GM12878 (cell line): Measurements from ENCODE around the gene IFT172. TPM values are rescaled to one million over a fixed set of nuclear protein-coding genes. Genes with fewer than 3 reads are reported as not detected.

ENCODE experiments used
- ATAC-seq: fragments of 200-7000 bp; cut with Tn5 transposase; 3 replicates; pipeline ENCODE4 v1.9.1; 2020; ENCODE audit warnings: mild to moderate bottlenecking, moderate library complexity
- BruUV-seq: library from RNA; stranded (reverse); fragments of 400-500 nt; replicated peaks from 2 replicates; lab custom pipeline; 2021; lab: Mats Ljungman, UMichigan
- CTCF ChIA-PET: fragments of 300-600 bp; sonication (Branson Sonifier 250); formaldehyde crosslinking; extraction: SDS; loops from one replicate; lab custom pipeline; 2021; ENCODE audit warnings: inconsistent platforms; lab: Yijun Ruan, JAX
- POLR2A ChIA-PET: fragments of 350-600 bp; formaldehyde crosslinking; extraction: SDS; loops from one replicate; lab custom pipeline; 2021; ENCODE audit warnings: inconsistent platforms; lab: Charles Lee
- RAD21 ChIA-PET: fragments of 300-600 bp; sonication (Branson Sonifier 250); formaldehyde crosslinking; loops from one replicate; lab custom pipeline; 2023; ENCODE audit warnings: antibody characterized with exemption; ENCODE audit not compliant: unreplicated experiment; lab: Charles Lee
- SMC1A ChIA-PET: fragments of 300-600 bp; sonication (Branson Sonifier 250); formaldehyde crosslinking; loops from one replicate; lab custom pipeline; 2023; ENCODE audit not compliant: unreplicated experiment, uncharacterized antibody; lab: Charles Lee
- DNase-seq: peaks from one replicate; pipeline ENCODE4 v3.0.0-alpha.2; 2011; ENCODE audit warnings: low read depth, low spot score
- FAIRE-seq: peaks from 3 replicates; lab custom pipeline; 2011; peaks lifted over from hg19 to GRCh38; lab: Jason Lieb, UNC
- H2AFZ ChIP-seq: 2 replicates; pipeline ENCODE4 v1.6.0; 2011; ENCODE audit warnings: low read depth, low read length, control low read depth; ENCODE audit not compliant: control insufficient read depth
- H3K27ac ChIP-seq: 2 replicates; pipeline ENCODE4 v1.5.1; 2011; ENCODE audit warnings: control low read depth; ENCODE audit not compliant: control insufficient read depth, insufficient read depth
- H3K27me3 ChIP-seq, 2 experiments: replicated peaks in 1 of 2; 2 replicates each; pipeline versions ENCODE4 v1.6.0 to v1.6.1; 2011; ENCODE audit warnings: low read length in 1 of 2; ENCODE audit not compliant: control insufficient read depth in 2 of 2, insufficient read depth in 2 of 2
- H3K36me3 ChIP-seq, 2 experiments: 2 replicates each; pipeline ENCODE4 v1.5.1; 2011; ENCODE audit warnings: low read length in 1 of 2; ENCODE audit not compliant: control insufficient read depth in 2 of 2, insufficient read depth in 2 of 2
- H3K4me1 ChIP-seq: 2 replicates; pipeline ENCODE4 v1.6.1; 2011; ENCODE audit warnings: mild to moderate bottlenecking, low read length, moderate library complexity, mixed read lengths; ENCODE audit not compliant: control insufficient read depth, insufficient read depth
- H3K4me2 ChIP-seq: 2 replicates; pipeline ENCODE4 v1.6.0; 2011; ENCODE audit warnings: control low read depth; ENCODE audit not compliant: control insufficient read depth, insufficient read depth
- H3K4me3 ChIP-seq: fragments of 200-600 bp; sonication (generic); 2 replicates; pipeline ENCODE4 v1.5.1; 2016
- H3K79me2 ChIP-seq: 2 replicates; pipeline ENCODE4 v1.6.0; 2011; ENCODE audit warnings: low read length; ENCODE audit not compliant: control insufficient read depth, insufficient read depth
- H3K9ac ChIP-seq: 2 replicates; pipeline ENCODE4 v1.8.0; 2011; ENCODE audit warnings: low read length, control low read depth, mixed read lengths; ENCODE audit not compliant: control insufficient read depth, insufficient read depth
- H3K9me3 ChIP-seq: replicated peaks from 3 replicates; pipeline ENCODE4 v1.5.1; 2011; ENCODE audit warnings: mild to moderate bottlenecking, low read length; ENCODE audit not compliant: control insufficient read depth, insufficient read depth
- H4K20me1 ChIP-seq: 2 replicates; pipeline ENCODE4 v1.6.0; 2011; ENCODE audit not compliant: control insufficient read depth, insufficient read depth
- BCL11A ChIP-seq: IDR thresholded peaks from 2 replicates; pipeline ENCODE4 v1.6.1; 2011; ENCODE audit warnings: low read depth, low read length
- BRCA1 ChIP-seq: IDR thresholded peaks from 2 replicates; pipeline ENCODE4 v1.6.1; 2011; ENCODE audit warnings: low read depth, low read length, improper control_type of control experiment
- ESRRA ChIP-seq: IDR thresholded peaks from 2 replicates; pipeline ENCODE4 v1.6.1; 2012; ENCODE audit warnings: mild to moderate bottlenecking, low read length, improper control_type of control experiment
- IRF5 ChIP-seq: fragments of 450-650 bp; IDR thresholded peaks from 2 replicates; pipeline ENCODE4 v1.6.1; 2017; ENCODE audit warnings: borderline replicate concordance
- KAT2A ChIP-seq: conservative IDR thresholded peaks from 2 replicates; pipeline ENCODE4 v1.6.1; 2011; ENCODE audit warnings: low read depth, low read length; ENCODE audit not compliant: control insufficient read depth
- LARP7 ChIP-seq: fragments of 450-650 bp; IDR thresholded peaks from 2 replicates; pipeline ENCODE4 v1.6.1; 2017; ENCODE audit warnings: mild to moderate bottlenecking
- MEF2A ChIP-seq: IDR thresholded peaks from 2 replicates; pipeline ENCODE4 v1.6.1; 2011; ENCODE audit warnings: low read depth, mild to moderate bottlenecking, low read length, moderate library complexity; ENCODE audit not compliant: insufficient read depth
- MLLT1 ChIP-seq: fragments of 450-650 bp; IDR thresholded peaks from 2 replicates; pipeline ENCODE4 v1.6.1; 2016; ENCODE audit warnings: mild to moderate bottlenecking
- MXI1 ChIP-seq: fragments of 150-350 bp; IDR thresholded peaks from 2 replicates; pipeline ENCODE4 v1.6.1; 2011; ENCODE audit warnings: low read depth, mild to moderate bottlenecking, inconsistent platforms, low read length, improper control_type of control experiment
- NRF1 ChIP-seq: conservative IDR thresholded peaks from 2 replicates; pipeline ENCODE4 v1.6.1; 2011; ENCODE audit warnings: mild to moderate bottlenecking, low read depth, low read length, improper control_type of control experiment
- RCOR1 ChIP-seq: conservative IDR thresholded peaks from 2 replicates; pipeline ENCODE4 v1.6.1; 2012; ENCODE audit warnings: low read depth, low read length, improper control_type of control experiment
- REST ChIP-seq: IDR thresholded peaks from 2 replicates; pipeline ENCODE4 v1.6.1; 2012; ENCODE audit warnings: mild to moderate bottlenecking, low read depth, low read length
- SKIL ChIP-seq: fragments of 450-650 bp; IDR thresholded peaks from 2 replicates; pipeline ENCODE4 v1.6.1; 2017; ENCODE audit warnings: mild to moderate bottlenecking, low read depth, inconsistent platforms; ENCODE audit not compliant: poor library complexity, severe bottlenecking
- SMC3 ChIP-seq: IDR thresholded peaks from 2 replicates; pipeline ENCODE4 v1.6.1; 2011; ENCODE audit warnings: low read length, improper control_type of control experiment, borderline replicate concordance
- STAT3 ChIP-seq: IDR thresholded peaks from 2 replicates; pipeline ENCODE4 v1.6.1; 2011; ENCODE audit warnings: low read depth, low read length, improper control_type of control experiment
- TCF12 ChIP-seq: IDR thresholded peaks from 2 replicates; pipeline ENCODE4 v1.6.1; 2011; ENCODE audit warnings: low read depth, mild to moderate bottlenecking, low read length
- WGBS: methylation state at CpG from one replicate; pipeline ENCODE4 v1.1.6; 2016; ENCODE audit warnings: low lambda C conversion rate; ENCODE audit not compliant: insufficient replicate concordance, insufficient coverage; ENCODE audit errors: missing lambda C conversion rate; 5-methylcytosine and 5-hydroxymethylcytosine counted together
- in situ Hi-C: fragments of 300-500 bp; cut with MboI; formaldehyde crosslinking; loops from 9 replicates; pipeline ENCODE4 v1.14.3; 2018; ENCODE audit warnings: mixed read lengths
- intact Hi-C: fragments of 100-400 bp; cut with micrococcal nuclease; formaldehyde crosslinking; loops from one replicate; pipeline ENCODE4 v1.14.2; 2022; ENCODE audit not compliant: unreplicated experiment
- polyA plus RNA-seq, 11 experiments: library from polyadenylated mRNA; depleted of rRNA in 4 of 11; unstranded in 6 of 11; stranded (reverse) in 5 of 11; fragments of >200 nt; fragmentation: Nextera tagmentation in 4 of 11; fragmentation: Illumina TruSeq in 1 of 11; extraction: Ambion mirVana in 4 of 11; extraction: Trizol in 1 of 11; gene quantifications; 1 replicate in 1 of 11; 2 replicates in 10 of 11; pipeline versions ENCODE4 v1.2.1 to v1.2.3, GENCODE V29; 2011 to 2016; ENCODE audit warnings: inconsistent platforms in 2 of 11, missing spikeins in 2 of 11, low read depth in 1 of 11
- total RNA-seq, 4 experiments: library from RNA; depleted of rRNA in 3 of 4; stranded (reverse); fragments of >200 nt in 3 of 4; fragmentation: Illumina TruSeq in 1 of 4; extraction: Trizol in 1 of 4; gene quantifications; 2 replicates each; pipeline versions ENCODE4 v1.2.1 to v1.2.3, GENCODE V29; 2013 to 2021

The IFT172 gene
- total and polyA plus RNA-seq, 10 of the 15 experiments (the other 5 are each of a cell fraction or from before 2014, with no cell fraction given) = 2.4 to 8.6 (median 6.2) TPM

DNA sequence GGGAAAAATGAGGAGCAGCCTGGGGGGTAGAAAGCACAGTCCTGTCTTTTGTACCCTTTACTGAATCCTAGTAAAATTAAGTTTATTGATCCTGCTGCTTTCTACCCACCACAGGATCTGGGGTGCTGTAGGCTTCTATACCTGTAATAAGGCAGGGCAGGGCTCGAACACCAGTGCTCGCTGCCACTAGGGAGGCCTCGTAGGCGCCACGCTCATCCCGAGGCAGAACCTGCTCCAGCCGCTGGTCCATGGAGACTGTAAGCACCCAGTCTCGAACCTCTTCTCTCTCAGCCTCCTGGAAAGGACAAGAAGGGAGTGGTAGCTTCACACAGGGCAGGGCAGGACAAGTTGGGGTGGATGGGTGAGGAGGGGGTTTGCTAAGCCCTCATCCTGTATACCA lies 44.4 kb downstream of the IFT172 start:
- WGBS = 97% methylated on average over 8 of the region's 8 CpGs
- DNase-seq (no peak), FAIRE-seq (no peak), ATAC-seq (no peak)
- RAD21 ChIA-PET = no interaction called here
- H2AFZ ChIP-seq = no peak overlapping the region
- no peak overlapping the region for H3K4me3 ChIP-seq
- SMC1A ChIA-PET = no interaction called here
- no peak overlapping the region for H3K4me2 ChIP-seq
- H3K27me3 ChIP-seq = no peaks in the 10 kb centered on the region
- H3K9ac ChIP-seq = no peak overlapping the region
- CTCF ChIA-PET = interaction anchor here (1.1 to 1.5 kb wide), 2 partner anchors 17 to 237 kb away, joined by 3 to 4 read pairs; partner anchors contain the start of gene NRBP1
- H3K27ac ChIP-seq = no peak overlapping the region
- H3K79me2 ChIP-seq = no peaks in the 10 kb centered on the region
- BruUV-seq = no TSS peak
- in situ Hi-C loops (no loop called here), intact Hi-C loops (no loop called here)
- no peaks in the 10 kb centered on the region for H4K20me1 ChIP-seq
- H3K9me3 ChIP-seq = no peaks in the 10 kb centered on the region
- POLR2A ChIA-PET = interaction anchor here (1.1 kb wide), 1 partner anchor 76 kb away, joined by 4 read pairs; no protein-coding TSS in a partner anchor
- peaks cover 10 to 13% of the 10 kb centered on the region in 2 experiments for H3K36me3 ChIP-seq
- H3K4me1 ChIP-seq = no peaks in the 10 kb centered on the region
- no peak for TF ChIP-seq MEF2A
- no peak for TF ChIP-seq SKIL
- no peak for TF ChIP-seq RCOR1
- TF ChIP-seq REST = no peak
- TF ChIP-seq STAT3 = no peak
- TF ChIP-seq SMC3 = no peak
- TF ChIP-seq KAT2A = no peak
- TF ChIP-seq BCL11A = no peak
- no peak for TF ChIP-seq LARP7
- no peak for TF ChIP-seq MLLT1
- no peak for TF ChIP-seq BRCA1
- TF ChIP-seq TCF12 = no peak
- no peak for TF ChIP-seq ESRRA
- TF ChIP-seq IRF5 = no peak
- no peak for TF ChIP-seq NRF1
- TF ChIP-seq MXI1 = no peak
